ENCODE measurements around the gene HS3ST6. TPM values are rescaled to one million over a fixed set of nuclear protein-coding genes. Genes with fewer than 3 reads are reported as not detected.

HS3ST6 gene
- total and polyA plus RNA-seq, 9 of the 15 experiments (the other 6 are each of a cell fraction or from before 2014, with no cell fraction given), result not detected

DNA sequence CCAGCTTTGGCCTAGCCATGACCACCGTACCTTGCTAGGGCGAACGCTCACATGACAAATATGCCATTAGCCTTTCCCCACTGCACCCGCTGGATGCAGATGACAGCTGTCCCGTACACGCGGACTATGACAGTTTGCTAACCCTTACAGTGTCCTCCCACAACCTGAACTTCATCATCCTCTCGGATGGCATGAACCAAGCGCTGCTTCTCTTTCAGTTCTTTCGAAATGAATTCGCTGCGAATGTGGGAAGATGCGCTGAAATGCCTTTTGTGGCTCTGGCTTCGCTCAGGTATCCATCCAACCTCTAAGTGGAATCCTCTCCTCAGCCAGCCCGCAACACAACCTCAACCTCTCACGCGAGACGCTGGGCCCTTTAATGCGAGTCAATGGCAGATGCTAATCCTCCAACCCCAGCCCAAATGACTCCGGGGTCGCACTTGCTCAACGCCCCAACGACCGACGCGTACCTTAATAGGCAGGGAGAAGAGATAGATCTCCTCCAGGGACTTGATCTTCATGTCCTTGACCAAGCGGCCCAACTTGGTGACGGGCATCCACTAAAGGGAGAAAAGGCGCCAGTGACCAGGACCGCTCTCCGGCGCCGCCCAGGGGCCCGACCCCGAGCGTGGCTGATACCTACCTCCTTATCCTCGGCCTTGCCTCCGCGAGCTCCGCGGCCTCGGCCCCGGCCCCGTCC, 45.7 kb upstream of the HS3ST6 start (continued):
- TF ChIP-seq FOXM1 (IDR thresholded peaks at IDR 0.05; ENCODE audit: low read depth) (no peak), FOXM1 (CRISPR knock-in tag; IDR thresholded peaks at IDR 0.05; ENCODE audit: low read depth) (peak; percentile 67; the same call in 1 of the 2 replicates), HNRNPUL1 (IDR thresholded peaks at IDR 0.05; ENCODE audit: low read length) (peak; percentile 87; the same call in 1 of the 2 replicates), PHF21A (IDR thresholded peaks at IDR 0.05; ENCODE audit: borderline replicate concordance, low read depth) (no peak), ZNF407 (IDR thresholded peaks at IDR 0.05; ENCODE audit: low read depth) (no peak), BRD9 (IDR thresholded peaks at IDR 0.05; ENCODE audit: low read depth, partially characterized antibody) (peak; percentile 6), BRD4 (IDR thresholded peaks at IDR 0.05) (0 out of 2 replicates have a peak, but pooled peaks have one; percentile 68), SIN3A (IDR thresholded peaks at IDR 0.05; ENCODE audit: borderline replicate concordance in 2 of 2, control insufficient read depth in 1 of 2, low read depth in 2 of 2, low read length in 2 of 2) (peak; percentile 72 to 93; a peak in 3 of 4 replicates), MXI1 (IDR thresholded peaks at IDR 0.05; ENCODE audit: low read depth, low read length) (peak; percentile 78; the same call in 1 of the 2 replicates), ZBTB17 (CRISPR knock-in tag; IDR thresholded peaks at IDR 0.05) (peak; percentile 67; the same call in 1 of the 2 replicates), ZSCAN32 (CRISPR knock-in tag; IDR thresholded peaks at IDR 0.05) (no peak), ZNF41 (CRISPR knock-in tag; conservative IDR thresholded peaks at IDR 0.05) (no peak)
- TF ChIP-seq, protein P1, sequence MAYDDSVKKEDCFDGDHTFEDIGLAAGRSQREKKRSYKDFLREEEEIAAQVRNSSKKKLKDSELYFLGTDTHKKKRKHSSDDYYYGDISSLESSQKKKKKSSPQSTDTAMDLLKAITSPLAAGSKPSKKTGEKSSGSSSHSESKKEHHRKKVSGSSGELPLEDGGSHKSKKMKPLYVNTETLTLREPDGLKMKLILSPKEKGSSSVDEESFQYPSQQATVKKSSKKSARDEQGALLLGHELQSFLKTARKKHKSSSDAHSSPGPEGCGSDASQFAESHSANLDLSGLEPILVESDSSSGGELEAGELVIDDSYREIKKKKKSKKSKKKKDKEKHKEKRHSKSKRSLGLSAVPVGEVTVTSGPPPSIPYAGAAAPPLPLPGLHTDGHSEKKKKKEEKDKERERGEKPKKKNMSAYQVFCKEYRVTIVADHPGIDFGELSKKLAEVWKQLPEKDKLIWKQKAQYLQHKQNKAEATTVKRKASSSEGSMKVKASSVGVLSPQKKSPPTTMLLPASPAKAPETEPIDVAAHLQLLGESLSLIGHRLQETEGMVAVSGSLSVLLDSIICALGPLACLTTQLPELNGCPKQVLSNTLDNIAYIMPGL (CRISPR knock-in tag; IDR thresholded peaks at IDR 0.05), result peak; percentile 71; the same call in 1 of the 2 replicates
- TF ChIP-seq, protein P2, sequence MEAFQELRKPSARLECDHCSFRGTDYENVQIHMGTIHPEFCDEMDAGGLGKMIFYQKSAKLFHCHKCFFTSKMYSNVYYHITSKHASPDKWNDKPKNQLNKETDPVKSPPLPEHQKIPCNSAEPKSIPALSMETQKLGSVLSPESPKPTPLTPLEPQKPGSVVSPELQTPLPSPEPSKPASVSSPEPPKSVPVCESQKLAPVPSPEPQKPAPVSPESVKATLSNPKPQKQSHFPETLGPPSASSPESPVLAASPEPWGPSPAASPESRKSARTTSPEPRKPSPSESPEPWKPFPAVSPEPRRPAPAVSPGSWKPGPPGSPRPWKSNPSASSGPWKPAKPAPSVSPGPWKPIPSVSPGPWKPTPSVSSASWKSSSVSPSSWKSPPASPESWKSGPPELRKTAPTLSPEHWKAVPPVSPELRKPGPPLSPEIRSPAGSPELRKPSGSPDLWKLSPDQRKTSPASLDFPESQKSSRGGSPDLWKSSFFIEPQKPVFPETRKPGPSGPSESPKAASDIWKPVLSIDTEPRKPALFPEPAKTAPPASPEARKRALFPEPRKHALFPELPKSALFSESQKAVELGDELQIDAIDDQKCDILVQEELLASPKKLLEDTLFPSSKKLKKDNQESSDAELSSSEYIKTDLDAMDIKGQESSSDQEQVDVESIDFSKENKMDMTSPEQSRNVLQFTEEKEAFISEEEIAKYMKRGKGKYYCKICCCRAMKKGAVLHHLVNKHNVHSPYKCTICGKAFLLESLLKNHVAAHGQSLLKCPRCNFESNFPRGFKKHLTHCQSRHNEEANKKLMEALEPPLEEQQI (IDR thresholded peaks at IDR 0.05), result no peak
